HL-60 (cell line): ENCODE measurements around the gene PRR11.
A peak's percentile ranks its signal among the peaks of the same experiment; 100 is the strongest.

Source experiments
- DNase-seq, 2 experiments: peaks; one replicate each; pipeline ENCODE4 v3.0.0-alpha.2; 2010 to 2020; ENCODE audit warnings: low read depth in 1 of 2, low spot score in 1 of 2
- H3K27ac ChIP-seq: fragments of 250-450 bp; sonication (Bioruptor Pico); replicated peaks from 2 replicates; pipeline ENCODE4 v1.5.1; 2020; ENCODE audit warnings: mild to moderate bottlenecking, moderate library complexity
- H3K27me3 ChIP-seq: fragments of 250-450 bp; sonication (Bioruptor Pico); 2 replicates; pipeline ENCODE4 v1.5.1; 2021; ENCODE audit warnings: mild to moderate bottlenecking, moderate library complexity; ENCODE audit not compliant: insufficient read depth, poor library complexity, severe bottlenecking
- H3K4me3 ChIP-seq: replicated peaks from 2 replicates; pipeline ENCODE4 v1.5.1; 2011; ENCODE audit warnings: mild to moderate bottlenecking, control low read depth, low read length; ENCODE audit not compliant: insufficient read depth
- GABPA ChIP-seq: IDR thresholded peaks from 2 replicates; pipeline ENCODE4 v1.6.1; 2012; ENCODE audit warnings: low read depth
- POLR2AphosphoS5 ChIP-seq: IDR thresholded peaks from 2 replicates; pipeline ENCODE4 v1.6.1; 2012; ENCODE audit warnings: low read depth
- SPI1 ChIP-seq: IDR thresholded peaks from 2 replicates; pipeline ENCODE4 v1.6.1; 2012; ENCODE audit warnings: low read depth, mild to moderate bottlenecking, borderline replicate concordance
- microRNA-seq: library from miRNA; unstranded; fragments of <30 nt; microRNA quantifications from one replicate; pipeline ENCODE4, GENCODE V29; 2018
- TF ChIP-seq, protein P1 (sequence below): IDR thresholded peaks from 2 replicates; pipeline ENCODE4 v1.6.1; 2012; ENCODE audit warnings: low read depth; ENCODE audit not compliant: insufficient replicate concordance
- TF ChIP-seq, protein P2 (sequence below): IDR thresholded peaks from one replicate; pipeline ENCODE4 v1.5.1; 2011; ENCODE audit warnings: low read length, control low read depth, inconsistent platforms; ENCODE audit not compliant: insufficient read depth

PRR11 gene

DNA sequence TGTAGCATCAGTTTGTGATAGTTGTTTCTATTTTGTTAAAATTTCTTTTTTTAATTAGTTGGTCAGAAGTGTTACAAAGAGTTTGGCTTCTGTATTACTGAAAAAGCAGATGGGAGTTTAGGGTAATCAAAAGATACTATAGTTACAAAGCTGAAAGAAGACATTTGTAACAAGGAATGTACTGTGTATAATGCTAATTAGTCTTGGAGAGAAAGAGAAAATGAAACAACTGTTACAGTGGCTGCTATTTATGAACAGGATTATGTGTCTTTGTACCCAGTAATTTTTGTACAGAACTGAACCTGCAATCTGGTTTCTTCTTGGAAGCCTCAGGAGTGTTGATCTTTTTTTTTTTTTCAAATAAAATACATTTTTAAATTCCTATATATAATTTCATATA is 79.1 kb downstream of the PRR11 start:
- no peak for DNase-seq
- H3K4me3 ChIP-seq = no peak overlapping the region
- H3K27me3 ChIP-seq = no peaks in the 10 kb centered on the region
- H3K27ac ChIP-seq = no peak overlapping the region
- TF ChIP-seq, protein P1, sequence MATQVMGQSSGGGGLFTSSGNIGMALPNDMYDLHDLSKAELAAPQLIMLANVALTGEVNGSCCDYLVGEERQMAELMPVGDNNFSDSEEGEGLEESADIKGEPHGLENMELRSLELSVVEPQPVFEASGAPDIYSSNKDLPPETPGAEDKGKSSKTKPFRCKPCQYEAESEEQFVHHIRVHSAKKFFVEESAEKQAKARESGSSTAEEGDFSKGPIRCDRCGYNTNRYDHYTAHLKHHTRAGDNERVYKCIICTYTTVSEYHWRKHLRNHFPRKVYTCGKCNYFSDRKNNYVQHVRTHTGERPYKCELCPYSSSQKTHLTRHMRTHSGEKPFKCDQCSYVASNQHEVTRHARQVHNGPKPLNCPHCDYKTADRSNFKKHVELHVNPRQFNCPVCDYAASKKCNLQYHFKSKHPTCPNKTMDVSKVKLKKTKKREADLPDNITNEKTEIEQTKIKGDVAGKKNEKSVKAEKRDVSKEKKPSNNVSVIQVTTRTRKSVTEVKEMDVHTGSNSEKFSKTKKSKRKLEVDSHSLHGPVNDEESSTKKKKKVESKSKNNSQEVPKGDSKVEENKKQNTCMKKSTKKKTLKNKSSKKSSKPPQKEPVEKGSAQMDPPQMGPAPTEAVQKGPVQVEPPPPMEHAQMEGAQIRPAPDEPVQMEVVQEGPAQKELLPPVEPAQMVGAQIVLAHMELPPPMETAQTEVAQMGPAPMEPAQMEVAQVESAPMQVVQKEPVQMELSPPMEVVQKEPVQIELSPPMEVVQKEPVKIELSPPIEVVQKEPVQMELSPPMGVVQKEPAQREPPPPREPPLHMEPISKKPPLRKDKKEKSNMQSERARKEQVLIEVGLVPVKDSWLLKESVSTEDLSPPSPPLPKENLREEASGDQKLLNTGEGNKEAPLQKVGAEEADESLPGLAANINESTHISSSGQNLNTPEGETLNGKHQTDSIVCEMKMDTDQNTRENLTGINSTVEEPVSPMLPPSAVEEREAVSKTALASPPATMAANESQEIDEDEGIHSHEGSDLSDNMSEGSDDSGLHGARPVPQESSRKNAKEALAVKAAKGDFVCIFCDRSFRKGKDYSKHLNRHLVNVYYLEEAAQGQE = no peak
- TF ChIP-seq, protein P2, sequence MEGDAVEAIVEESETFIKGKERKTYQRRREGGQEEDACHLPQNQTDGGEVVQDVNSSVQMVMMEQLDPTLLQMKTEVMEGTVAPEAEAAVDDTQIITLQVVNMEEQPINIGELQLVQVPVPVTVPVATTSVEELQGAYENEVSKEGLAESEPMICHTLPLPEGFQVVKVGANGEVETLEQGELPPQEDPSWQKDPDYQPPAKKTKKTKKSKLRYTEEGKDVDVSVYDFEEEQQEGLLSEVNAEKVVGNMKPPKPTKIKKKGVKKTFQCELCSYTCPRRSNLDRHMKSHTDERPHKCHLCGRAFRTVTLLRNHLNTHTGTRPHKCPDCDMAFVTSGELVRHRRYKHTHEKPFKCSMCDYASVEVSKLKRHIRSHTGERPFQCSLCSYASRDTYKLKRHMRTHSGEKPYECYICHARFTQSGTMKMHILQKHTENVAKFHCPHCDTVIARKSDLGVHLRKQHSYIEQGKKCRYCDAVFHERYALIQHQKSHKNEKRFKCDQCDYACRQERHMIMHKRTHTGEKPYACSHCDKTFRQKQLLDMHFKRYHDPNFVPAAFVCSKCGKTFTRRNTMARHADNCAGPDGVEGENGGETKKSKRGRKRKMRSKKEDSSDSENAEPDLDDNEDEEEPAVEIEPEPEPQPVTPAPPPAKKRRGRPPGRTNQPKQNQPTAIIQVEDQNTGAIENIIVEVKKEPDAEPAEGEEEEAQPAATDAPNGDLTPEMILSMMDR = no peak

DNA sequence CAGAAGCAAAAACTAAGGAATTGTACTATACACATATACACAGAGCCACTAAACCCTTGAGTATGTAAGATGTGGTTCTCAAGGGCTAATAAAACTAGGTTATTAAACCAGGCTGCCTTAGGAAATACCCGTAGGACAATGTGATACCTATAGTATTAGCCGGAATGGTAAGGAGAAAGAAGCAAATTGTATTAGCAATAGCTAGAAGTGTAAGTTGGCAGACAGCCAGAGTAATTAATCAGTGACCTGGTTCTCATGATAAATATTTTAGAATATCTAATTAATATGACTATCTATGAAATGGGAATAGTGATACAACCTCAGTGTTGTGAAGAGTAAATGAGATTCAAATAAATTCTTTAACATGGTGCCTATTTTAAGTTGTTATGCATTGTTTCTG is 83.4 kb downstream of the PRR11 start:
- Histone ChIP-seq H3K27ac (no peak overlapping the region), H3K27me3 (no peaks in the 10 kb centered on the region), H3K4me3 (no peak overlapping the region)
- no peak for DNase-seq
- no peak for TF ChIP-seq POLR2AphosphoS5
- TF ChIP-seq, protein P1 = no peak
- no peak for TF ChIP-seq GABPA
- no peak for TF ChIP-seq SPI1
- TF ChIP-seq, protein P2 = no peak

DNA sequence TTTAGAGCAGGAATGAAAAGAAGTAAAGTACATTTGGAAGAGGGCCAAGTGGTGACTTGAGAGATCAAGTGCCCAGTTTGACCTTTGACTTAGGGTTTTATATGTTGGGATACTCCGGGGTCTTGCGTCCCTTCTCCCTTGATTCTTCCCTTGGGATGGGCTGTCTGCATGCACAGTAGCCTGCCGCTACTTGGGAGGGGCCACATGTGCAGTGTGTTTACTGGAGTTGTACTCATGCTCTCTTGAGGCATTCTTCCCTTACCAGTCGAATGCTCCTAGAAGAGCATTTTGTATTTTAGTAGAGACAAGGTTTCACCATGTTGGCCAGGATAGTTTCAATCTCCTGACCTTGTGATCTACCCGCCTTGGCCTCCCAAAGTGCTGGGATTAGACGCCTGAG is 88.5 kb downstream of the PRR11 start:
- DNase-seq = no peak
- Histone ChIP-seq H3K27ac (no peak overlapping the region), H3K27me3 (no peaks in the 10 kb centered on the region), H3K4me3 (no peak overlapping the region)
- no peak for TF ChIP-seq GABPA
- TF ChIP-seq, protein P1 = no peak
- no peak for TF ChIP-seq SPI1
- no peak for TF ChIP-seq POLR2AphosphoS5
- TF ChIP-seq, protein P2 = no peak

Small RNAs within 50 kb of the gene (microRNA-seq; reads per million reads assigned to microRNA genes)
- gene MIR301A (214 reads per million, percentile 76 among the genes with 10 or more reads in this experiment), gene MIR454 (1,400 reads per million, percentile 89 among the genes with 10 or more reads in this experiment)
